OCI-LY7 (cell line): ENCODE data around the gene NAV1.

Experiments
- EZH2phosphoT487 ChIP-seq: fragments of 200-600 bp; sonication (generic); IDR thresholded peaks from 2 replicates; pipeline ENCODE4 v1.6.1; 2018; ENCODE audit warnings: low read depth, borderline replicate concordance, mild to moderate bottlenecking, mixed run types, antibody characterized with exemption, low read length, moderate library complexity, mixed read lengths
- TF ChIP-seq, protein P1 (sequence below): fragments of 200-600 bp; sonication (generic); conservative IDR thresholded peaks from 2 replicates; pipeline ENCODE4 v1.5.1; 2014; ENCODE audit warnings: mild to moderate bottlenecking, antibody characterized with exemption, low read length, moderate library complexity, mixed read lengths

GRCh38 chr1:201515062-201515750 is 23.7 kb upstream of the NAV1 start:
- TF ChIP-seq, protein P1, sequence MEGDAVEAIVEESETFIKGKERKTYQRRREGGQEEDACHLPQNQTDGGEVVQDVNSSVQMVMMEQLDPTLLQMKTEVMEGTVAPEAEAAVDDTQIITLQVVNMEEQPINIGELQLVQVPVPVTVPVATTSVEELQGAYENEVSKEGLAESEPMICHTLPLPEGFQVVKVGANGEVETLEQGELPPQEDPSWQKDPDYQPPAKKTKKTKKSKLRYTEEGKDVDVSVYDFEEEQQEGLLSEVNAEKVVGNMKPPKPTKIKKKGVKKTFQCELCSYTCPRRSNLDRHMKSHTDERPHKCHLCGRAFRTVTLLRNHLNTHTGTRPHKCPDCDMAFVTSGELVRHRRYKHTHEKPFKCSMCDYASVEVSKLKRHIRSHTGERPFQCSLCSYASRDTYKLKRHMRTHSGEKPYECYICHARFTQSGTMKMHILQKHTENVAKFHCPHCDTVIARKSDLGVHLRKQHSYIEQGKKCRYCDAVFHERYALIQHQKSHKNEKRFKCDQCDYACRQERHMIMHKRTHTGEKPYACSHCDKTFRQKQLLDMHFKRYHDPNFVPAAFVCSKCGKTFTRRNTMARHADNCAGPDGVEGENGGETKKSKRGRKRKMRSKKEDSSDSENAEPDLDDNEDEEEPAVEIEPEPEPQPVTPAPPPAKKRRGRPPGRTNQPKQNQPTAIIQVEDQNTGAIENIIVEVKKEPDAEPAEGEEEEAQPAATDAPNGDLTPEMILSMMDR: no peak
- TF ChIP-seq EZH2phosphoT487: no peak
